H1 (cell line): Measurements from ENCODE around the gene FTMT. TPM values are rescaled to one million over a fixed set of nuclear protein-coding genes. Genes with fewer than 3 reads are reported as not detected.

Experiments used
- CTCF ChIA-PET: fragments of 300-600 bp; sonication (Branson Sonifier 250); formaldehyde crosslinking; loops from one replicate; lab custom pipeline; 2021; ENCODE audit not compliant: partially characterized antibody; lab: Charles Lee
- POLR2A ChIA-PET: fragments of 300-600 bp; sonication (Branson Sonifier 250); formaldehyde crosslinking; loops from one replicate; lab custom pipeline; 2021; ENCODE audit warnings: inconsistent platforms; ENCODE audit not compliant: partially characterized antibody; lab: Charles Lee
- DNase-seq, 2 experiments: peaks; one replicate each; pipeline versions ENCODE4 v3.0.0 to v3.0.0-alpha.2; 2010 to 2022; ENCODE audit warnings: low spot score in 2 of 2, low read depth in 1 of 2, mixed read lengths in 1 of 2
- FAIRE-seq: peaks from 2 replicates; lab custom pipeline; 2011; peaks lifted over from hg19 to GRCh38; lab: Jason Lieb, UNC
- H2AFZ ChIP-seq: 2 replicates; pipeline ENCODE4 v1.8.1; 2012; ENCODE audit warnings: low read length, inconsistent platforms
- H2AK5ac ChIP-seq: 2 replicates; pipeline ENCODE4 v1.6.1; 2013; ENCODE audit warnings: low read depth, low read length
- H2BK120ac ChIP-seq: replicated peaks from 2 replicates; pipeline ENCODE3; 2013; ENCODE audit warnings: low read depth, low read length, inconsistent platforms
- H2BK12ac ChIP-seq: 2 replicates; pipeline ENCODE4 v1.6.1; 2013; ENCODE audit warnings: low read depth, low read length
- H2BK15ac ChIP-seq: 2 replicates; pipeline ENCODE4 v1.6.1; 2013; ENCODE audit warnings: low read length
- H2BK20ac ChIP-seq: 2 replicates; pipeline ENCODE4 v1.6.1; 2013; ENCODE audit warnings: low read length
- H2BK5ac ChIP-seq: 2 replicates; pipeline ENCODE4 v1.6.1; 2013; ENCODE audit warnings: low read depth, low read length
- H3K14ac ChIP-seq: 2 replicates; pipeline ENCODE4 v1.6.1; 2013; ENCODE audit warnings: inconsistent platforms; ENCODE audit not compliant: insufficient read length
- H3K18ac ChIP-seq: 2 replicates; pipeline ENCODE4 v1.6.1; 2013; ENCODE audit warnings: low read length; ENCODE audit errors: extremely low read depth
- H3K23ac ChIP-seq: 2 replicates; pipeline ENCODE4 v1.6.1; 2013; ENCODE audit warnings: inconsistent platforms; ENCODE audit not compliant: insufficient read length
- H3K23me2 ChIP-seq: 2 replicates; pipeline ENCODE4 v1.6.1; 2013; ENCODE audit warnings: low read depth, low read length
- H3K27ac ChIP-seq: 2 replicates; pipeline ENCODE4 v1.6.1; 2011; ENCODE audit warnings: low read depth, low read length, inconsistent platforms
- H3K27me3 ChIP-seq, 4 experiments: replicated peaks in 1 of 4; 1 replicate in 1 of 4; 2 replicates in 3 of 4; pipeline versions ENCODE4 v1.6.1 to v1.8.1; 2011 to 2013; ENCODE audit warnings: low read length in 3 of 4, mild to moderate bottlenecking in 3 of 4, inconsistent platforms in 2 of 4, mixed read lengths in 2 of 4, moderate library complexity in 1 of 4; ENCODE audit not compliant: control insufficient read depth in 3 of 4, insufficient read depth in 3 of 4; ENCODE audit errors: extremely low read depth in 1 of 4
- H3K36me3 ChIP-seq, 4 experiments: 2 replicates each; pipeline versions ENCODE4 v1.6.1 to v1.8.1; 2011 to 2013; ENCODE audit warnings: mild to moderate bottlenecking in 4 of 4, low read length in 3 of 4, moderate library complexity in 2 of 4, control low read depth in 1 of 4, inconsistent platforms in 1 of 4; ENCODE audit not compliant: insufficient read depth in 4 of 4, control insufficient read depth in 2 of 4
- H3K4ac ChIP-seq: replicated peaks from 2 replicates; pipeline ENCODE3; 2013; ENCODE audit warnings: low read length, low read depth, mixed read lengths, inconsistent platforms; ENCODE audit not compliant: insufficient read length
- H3K4me1 ChIP-seq, 4 experiments: replicated peaks in 1 of 4; 1 replicate in 1 of 4; 2 replicates in 3 of 4; pipeline versions ENCODE4 v1.6.1 to v1.8.1; 2011 to 2013; ENCODE audit warnings: low read length in 3 of 4, inconsistent platforms in 2 of 4, mixed read lengths in 1 of 4; ENCODE audit not compliant: insufficient read depth in 4 of 4, control insufficient read depth in 3 of 4
- H3K4me2 ChIP-seq, 2 experiments: 2 replicates each; pipeline versions ENCODE4 v1.6.1 to v1.8.1; 2011 to 2013; ENCODE audit warnings: low read depth in 2 of 2, low read length in 2 of 2, control low read depth in 1 of 2, inconsistent platforms in 1 of 2, mild to moderate bottlenecking in 1 of 2; ENCODE audit not compliant: insufficient read depth in 1 of 2
- H3K4me3 ChIP-seq, 4 experiments: fragments of 200-600, 300-600 bp in 1 of 4; sonication (generic), shearing (Covaris generic), sonication (Bioruptor Twin) in 1 of 4; 2 replicates each; pipeline versions ENCODE4 v1.5.1 to v1.8.1; 2011 to 2016; ENCODE audit warnings: low read length in 4 of 4, low read depth in 3 of 4, control low read depth in 2 of 4, inconsistent platforms in 2 of 4, mild to moderate bottlenecking in 2 of 4, mixed read lengths in 1 of 4, moderate library complexity in 1 of 4; ENCODE audit not compliant: insufficient read depth in 2 of 4; ENCODE audit errors: extremely low read depth in 1 of 4
- H3K56ac ChIP-seq: replicated peaks from 2 replicates; pipeline ENCODE3; 2013; ENCODE audit warnings: low read depth, mild to moderate bottlenecking, mixed read lengths, low read length, inconsistent platforms; ENCODE audit not compliant: insufficient read length
- H3K79me1 ChIP-seq: 2 replicates; pipeline ENCODE4 v1.6.1; 2013; ENCODE audit warnings: low read depth, low read length, control low read depth
- H3K79me2 ChIP-seq, 2 experiments: 2 replicates each; pipeline versions ENCODE4 v1.6.1 to v1.8.1; 2012 to 2013; ENCODE audit warnings: low read length in 2 of 2, mild to moderate bottlenecking in 2 of 2, inconsistent platforms in 1 of 2; ENCODE audit not compliant: insufficient read depth in 2 of 2, control insufficient read depth in 1 of 2
- H3K9ac ChIP-seq, 4 experiments: replicated peaks in 1 of 4; 1 replicate in 1 of 4; 2 replicates in 3 of 4; pipeline versions ENCODE4 v1.6.1 to v1.8.1; 2011 to 2013; ENCODE audit warnings: low read depth in 3 of 4, low read length in 3 of 4, control low read depth in 2 of 4, mild to moderate bottlenecking in 2 of 4, moderate library complexity in 2 of 4, inconsistent platforms in 1 of 4; ENCODE audit errors: extremely low read depth in 1 of 4
- H3K9me3 ChIP-seq, 2 experiments: 2 replicates each; pipeline versions ENCODE4 v1.6.1 to v1.8.1; 2012 to 2013; ENCODE audit warnings: mild to moderate bottlenecking in 2 of 2, moderate library complexity in 2 of 2, control low read depth in 1 of 2, inconsistent platforms in 1 of 2, low read depth in 1 of 2, low read length in 1 of 2, mixed read lengths in 1 of 2; ENCODE audit not compliant: insufficient read depth in 2 of 2
- H4K20me1 ChIP-seq, 2 experiments: replicated peaks in 1 of 2; 2 replicates each; pipeline versions ENCODE3 to v1.8.1; 2011 to 2013; ENCODE audit warnings: inconsistent platforms in 2 of 2, low read length in 2 of 2, mild to moderate bottlenecking in 1 of 2; ENCODE audit not compliant: insufficient read depth in 2 of 2, control insufficient read depth in 1 of 2
- H4K5ac ChIP-seq: 2 replicates; pipeline ENCODE4 v1.6.1; 2013; ENCODE audit warnings: low read length, low read depth, mixed read lengths, inconsistent platforms; ENCODE audit not compliant: insufficient read length
- H4K8ac ChIP-seq: 2 replicates; pipeline ENCODE4 v1.8.0; 2013; ENCODE audit warnings: mild to moderate bottlenecking, moderate library complexity, low read length, inconsistent platforms; ENCODE audit not compliant: insufficient read depth; ENCODE audit errors: extremely low read depth
- H4K91ac ChIP-seq: replicated peaks from 2 replicates; pipeline ENCODE3; 2013; ENCODE audit warnings: low read length, mixed read lengths, inconsistent platforms; ENCODE audit not compliant: insufficient read length
- BCL11A ChIP-seq, 2 experiments: IDR thresholded peaks; one replicate each; pipeline ENCODE4 v1.6.1; 2011; ENCODE audit warnings: low read depth in 2 of 2, low read length in 2 of 2, mild to moderate bottlenecking in 2 of 2
- CREB1 ChIP-seq: IDR thresholded peaks from 2 replicates; pipeline ENCODE4 v1.6.1; 2012; ENCODE audit warnings: inconsistent platforms
- EP300 ChIP-seq, 2 experiments: IDR thresholded peaks; 1 replicate in 1 of 2; 2 replicates in 1 of 2; pipeline ENCODE4 v1.6.1; 2011 to 2012; ENCODE audit warnings: low read depth in 2 of 2, low read length in 2 of 2, mild to moderate bottlenecking in 2 of 2, borderline replicate concordance in 1 of 2, inconsistent platforms in 1 of 2, moderate library complexity in 1 of 2
- FOSL1 ChIP-seq: IDR thresholded peaks from 2 replicates; pipeline ENCODE4 v1.6.1; 2011; ENCODE audit warnings: mild to moderate bottlenecking, low read depth, low read length, moderate library complexity; ENCODE audit not compliant: insufficient read depth
- HDAC6 ChIP-seq: IDR thresholded peaks from one replicate; pipeline ENCODE4 v1.7.1; 2012; ENCODE audit warnings: low read depth, mild to moderate bottlenecking, inconsistent platforms, low read length, moderate library complexity
- JUN ChIP-seq: IDR thresholded peaks from 2 replicates; pipeline ENCODE4 v1.6.1; 2011; ENCODE audit warnings: low read depth, mild to moderate bottlenecking, improper control_type of control experiment, low read length
- PHF8 ChIP-seq: fragments of 200-600 bp; sonication (generic); conservative IDR thresholded peaks from 2 replicates; pipeline ENCODE4 v1.7.1; 2012; ENCODE audit warnings: low read depth, mild to moderate bottlenecking, inconsistent platforms, low read length, moderate library complexity
- POU5F1 ChIP-seq: IDR thresholded peaks from 2 replicates; pipeline ENCODE4 v1.6.1; 2011; ENCODE audit warnings: low read depth, mild to moderate bottlenecking, low read length, moderate library complexity
- SIX5 ChIP-seq: IDR thresholded peaks from 2 replicates; pipeline ENCODE4 v1.6.1; 2011; ENCODE audit warnings: mild to moderate bottlenecking, low read depth, low read length
- YY1 ChIP-seq: IDR thresholded peaks from 2 replicates; pipeline ENCODE4 v1.6.1; 2011; ENCODE audit warnings: low read depth, mild to moderate bottlenecking, low read length
- WGBS, 2 experiments: shearing (Covaris generic) in 1 of 2; methylation state at CpG; one replicate each; pipeline versions ENCODE4 v1.1.6 to v1.1.7; 2013 to 2015; ENCODE audit warnings: low lambda C conversion rate in 2 of 2, mixed read lengths in 2 of 2, inconsistent platforms in 1 of 2, low coverage in 1 of 2, missing lambda C conversion rate in 1 of 2; ENCODE audit not compliant: insufficient replicate concordance in 2 of 2, insufficient coverage in 1 of 2, insufficient read length in 1 of 2; ENCODE audit errors: extremely low coverage in 1 of 2, missing lambda C conversion rate in 1 of 2; 5-methylcytosine and 5-hydroxymethylcytosine counted together
- polyA plus RNA-seq, 7 experiments: library from polyadenylated mRNA; depleted of rRNA in 3 of 7; stranded (reverse) in 5 of 7; unstranded in 2 of 7; fragments of >200 nt in 5 of 7; fragments of 200-250 nt in 2 of 7; gene quantifications; 1 replicate in 5 of 7; 2 replicates in 1 of 7; 4 replicates in 1 of 7; pipeline versions ENCODE4 v1.2.1 to v1.2.3, GENCODE V29; 2011 to 2013; ENCODE audit warnings: missing spikeins in 2 of 7, mixed read lengths in 2 of 7
- total RNA-seq: library from RNA; stranded (reverse); fragmentation: NEBNext Ultra II Directional; extraction: Animal tissue kit (Norgen Biotek cat#: 25700); gene quantifications from 2 replicates; pipeline ENCODE4 v1.2.1, GENCODE V29; 2021

The FTMT gene
- total and polyA plus RNA-seq, 2 of the 8 experiments (the other 6 are each of a cell fraction or from before 2014, with no cell fraction given) = not detected

DNA sequence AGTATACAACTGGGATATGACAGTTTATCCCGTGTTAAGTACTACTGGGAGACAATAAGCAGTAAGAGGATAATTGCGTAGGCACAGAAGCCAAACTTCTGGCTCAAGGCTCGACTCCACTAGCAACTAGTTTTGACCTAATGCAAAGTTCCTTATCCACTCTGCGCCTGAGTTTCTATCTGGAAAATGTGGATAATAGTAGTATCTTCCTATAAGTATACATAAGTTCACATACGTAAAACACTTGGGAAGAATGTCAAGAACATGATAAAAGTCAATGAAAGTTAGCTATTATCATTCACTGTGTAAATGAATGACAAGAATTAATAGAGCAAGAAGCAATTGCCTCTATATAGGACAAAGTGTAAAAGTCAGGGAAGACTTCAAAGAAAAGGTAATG is 45.7 kb downstream of the FTMT start:
- Histone ChIP-seq H4K20me1 (no peaks in the 10 kb centered on the region), H3K4me3 (no peak overlapping the region), H3K27me3 (no peaks in the 10 kb centered on the region), H3K27ac (no peak overlapping the region), H3K4ac (no peak overlapping the region), H3K79me2 (no peaks in the 10 kb centered on the region), H3K56ac (no peak overlapping the region), H3K4me2 (no peak overlapping the region), H3K9ac (no peak overlapping the region), H4K5ac (no peak overlapping the region)
- FAIRE-seq = no peak
- WGBS, 2 experiments = 90% methylated on average over 5 of the region's 5 CpGs; no CpG with 5 or more reads in 1 of the 2 experiments
- no peak for TF ChIP-seq POU5F1
- no peak for TF ChIP-seq PHF8
- no peak for TF ChIP-seq CREB1
- TF ChIP-seq BCL11A (IDR thresholded peaks at IDR 0.05; ENCODE audit: low read depth in 2 of 2, low read length in 2 of 2) = no peak
- TF ChIP-seq JUN = no peak
- TF ChIP-seq YY1 = no peak
- no peak for TF ChIP-seq HDAC6
- no peak for TF ChIP-seq SIX5
- TF ChIP-seq FOSL1 = no peak
- no peak for TF ChIP-seq EP300 (IDR thresholded peaks at IDR 0.05; ENCODE audit: borderline replicate concordance in 1 of 2, low read depth in 2 of 2, low read length in 2 of 2)
- TF ChIP-seq, all 59 proteins: peak for 0
- Histone ChIP-seq H2BK15ac (no peak overlapping the region), H3K23me2 (no peaks in the 10 kb centered on the region), H3K23ac (no peak overlapping the region), H3K14ac (no peak overlapping the region), H2BK12ac (no peak overlapping the region), H2BK120ac (no peak overlapping the region), H3K9me3 (no peaks in the 10 kb centered on the region), H4K8ac (no peak overlapping the region), H3K36me3 (no peaks in the 10 kb centered on the region), H2AK5ac (no peak overlapping the region), H2BK5ac (no peak overlapping the region), H2BK20ac (no peak overlapping the region), H3K18ac (no peak overlapping the region), H4K91ac (no peak overlapping the region), H3K4me1 (no peaks in the 10 kb centered on the region), H2AFZ (no peak overlapping the region), H3K79me1 (no peaks in the 10 kb centered on the region)
- ChIA-PET POLR2A (no interaction called here), CTCF (no interaction called here)
- no peak for DNase-seq
